Astrocyte (in vitro differentiated cells and primary cell): ENCODE data around the gene AGTR1. TPM values are rescaled to one million over a fixed set of nuclear protein-coding genes. Genes with fewer than 3 reads are reported as not detected.

Experiments
- DNase-seq: peaks from one replicate; pipeline ENCODE4 v3.0.0-alpha.2; 2010; ENCODE audit warnings: low read depth
- FAIRE-seq: peaks from 2 replicates; lab custom pipeline; 2011; peaks lifted over from hg19 to GRCh38; lab: Jason Lieb, UNC
- H2AFZ ChIP-seq: 2 replicates; pipeline ENCODE4 v1.6.0; 2012; ENCODE audit warnings: low read depth, low read length, inconsistent platforms
- H3K27ac ChIP-seq: 2 replicates; pipeline ENCODE4 v1.5.1; 2011; ENCODE audit warnings: low read depth, low read length, inconsistent platforms
- H3K27me3 ChIP-seq: 2 replicates; pipeline ENCODE4 v1.6.0; 2011; ENCODE audit warnings: low read length, inconsistent platforms; ENCODE audit not compliant: insufficient read depth
- H3K36me3 ChIP-seq: 2 replicates; pipeline ENCODE4 v1.5.1; 2011; ENCODE audit warnings: low read length, inconsistent platforms; ENCODE audit not compliant: insufficient read depth
- H3K4me1 ChIP-seq: 2 replicates; pipeline ENCODE4 v1.5.1; 2011; ENCODE audit warnings: low read length, inconsistent platforms; ENCODE audit not compliant: insufficient read depth
- H3K4me2 ChIP-seq: 2 replicates; pipeline ENCODE4 v1.6.0; 2012; ENCODE audit warnings: low read length, inconsistent platforms
- H3K4me3 ChIP-seq: 2 replicates; pipeline ENCODE4 v1.5.1; 2011; ENCODE audit warnings: low read depth, mild to moderate bottlenecking, low read length, inconsistent platforms; ENCODE audit not compliant: insufficient read depth
- H3K79me2 ChIP-seq: 2 replicates; pipeline ENCODE4 v1.6.0; 2012; ENCODE audit warnings: mild to moderate bottlenecking, low read length, inconsistent platforms; ENCODE audit not compliant: insufficient read depth
- H3K9ac ChIP-seq: 2 replicates; pipeline ENCODE4 v1.6.0; 2012; ENCODE audit warnings: mild to moderate bottlenecking, low read length, inconsistent platforms
- H3K9me3 ChIP-seq: 2 replicates; pipeline ENCODE4 v1.5.1; 2012; ENCODE audit warnings: low read depth, mild to moderate bottlenecking, low read length, inconsistent platforms; ENCODE audit not compliant: insufficient read depth
- H4K20me1 ChIP-seq: 2 replicates; pipeline ENCODE4 v1.6.0; 2012; ENCODE audit warnings: low read length, inconsistent platforms; ENCODE audit not compliant: insufficient read depth
- H3K27ac Mint-ChIP-seq: one replicate; pipeline ENCODE4 v1.8.0; 2021; ENCODE audit warnings: mild to moderate bottlenecking, mixed read lengths; ENCODE audit not compliant: unreplicated experiment
- H3K27me3 Mint-ChIP-seq: one replicate; pipeline ENCODE4 v1.8.0; 2021; ENCODE audit warnings: low read depth, mixed read lengths; ENCODE audit not compliant: unreplicated experiment
- H3K36me3 Mint-ChIP-seq: one replicate; pipeline ENCODE4 v1.8.0; 2021; ENCODE audit warnings: low read depth, mixed read lengths; ENCODE audit not compliant: unreplicated experiment
- H3K4me1 Mint-ChIP-seq: one replicate; pipeline ENCODE4 v1.8.0; 2021; ENCODE audit warnings: low read depth, mixed read lengths; ENCODE audit not compliant: unreplicated experiment
- H3K4me3 Mint-ChIP-seq: one replicate; pipeline ENCODE4 v1.8.0; 2021; ENCODE audit warnings: mild to moderate bottlenecking, moderate library complexity, mixed read lengths; ENCODE audit not compliant: unreplicated experiment
- H3K9me3 Mint-ChIP-seq: one replicate; pipeline ENCODE4 v1.8.0; 2021; ENCODE audit warnings: mild to moderate bottlenecking, mixed read lengths; ENCODE audit not compliant: unreplicated experiment
- CTCF ChIP-seq: IDR thresholded peaks from 2 replicates; pipeline ENCODE4 v1.5.1; 2011; ENCODE audit warnings: low read depth, mild to moderate bottlenecking, inconsistent platforms, low read length, moderate library complexity; ENCODE audit not compliant: insufficient read depth
- EZH2 ChIP-seq: IDR thresholded peaks from 2 replicates; pipeline ENCODE4 v1.6.1; 2012; ENCODE audit warnings: mild to moderate bottlenecking, low read length, inconsistent platforms; ENCODE audit not compliant: insufficient read depth
- total RNA-seq: library from RNA; stranded (reverse); gene quantifications from 2 replicates; pipeline ENCODE4 v1.2.1, GENCODE V29; 2021

Gene AGTR1
- total RNA-seq, 1 donor from 2014 or later: 0.61 TPM

- no peak overlapping the region for H3K4me3 ChIP-seq
- peaks cover 3% of the 10 kb centered on the region for H3K4me1 Mint-ChIP-seq
- H3K27me3 Mint-ChIP-seq: no peaks in the 10 kb centered on the region
- no peaks in the 10 kb centered on the region for H3K79me2 ChIP-seq
- no peaks in the 10 kb centered on the region for H3K27me3 ChIP-seq
- H3K4me1 ChIP-seq: no peaks in the 10 kb centered on the region
- peak; percentile 58 for DNase-seq
- no peak overlapping the region for H3K9ac ChIP-seq
- H3K27ac Mint-ChIP-seq: no peak overlapping the region
- H2AFZ ChIP-seq: no peak overlapping the region
- H4K20me1 ChIP-seq: no peaks in the 10 kb centered on the region
- no peaks in the 10 kb centered on the region for H3K36me3 Mint-ChIP-seq
- no peak overlapping the region for H3K27ac ChIP-seq
- H3K36me3 ChIP-seq: no peaks in the 10 kb centered on the region
- H3K4me3 Mint-ChIP-seq: no peak overlapping the region
- no peak for FAIRE-seq
- no peak overlapping the region for H3K4me2 ChIP-seq
- no peaks in the 10 kb centered on the region for H3K9me3 ChIP-seq
- H3K9me3 Mint-ChIP-seq: no peaks in the 10 kb centered on the region
- TF ChIP-seq EZH2: no peak
- no peak for TF ChIP-seq CTCF
Measured at GRCh38 chr3:148790851-148791735, 93.4 kb downstream of the AGTR1 start.

GRCh38 chr3:148791920-148792319, 94.2 kb downstream of the AGTR1 start:
- Mint-ChIP-seq H3K27ac (no peak overlapping the region), H3K27me3 (no peaks in the 10 kb centered on the region), H3K36me3 (no peaks in the 10 kb centered on the region), H3K9me3 (no peaks in the 10 kb centered on the region), H3K4me3 (no peak overlapping the region), H3K4me1 (peaks cover 3% of the 10 kb centered on the region)
- Histone ChIP-seq H3K9me3 (no peaks in the 10 kb centered on the region), H2AFZ (no peak overlapping the region), H4K20me1 (no peaks in the 10 kb centered on the region), H3K4me2 (no peak overlapping the region), H3K27ac (no peak overlapping the region), H3K4me3 (no peak overlapping the region), H3K79me2 (no peaks in the 10 kb centered on the region), H3K27me3 (no peaks in the 10 kb centered on the region), H3K4me1 (no peaks in the 10 kb centered on the region), H3K36me3 (no peaks in the 10 kb centered on the region), H3K9ac (no peak overlapping the region)
- no peak for FAIRE-seq
- TF ChIP-seq EZH2: no peak
- TF ChIP-seq CTCF: no peak
- DNase-seq: no peak

- peaks cover 3% of the 10 kb centered on the region for H3K4me1 Mint-ChIP-seq
- no peak for FAIRE-seq
Measured at GRCh38 chr3:148792516-148792915, 94.8 kb downstream of the AGTR1 start.

More at GRCh38 chr3:148792516-148792915, 94.8 kb downstream of the AGTR1 start:
- TF ChIP-seq CTCF (no peak), EZH2 (no peak)
- Histone ChIP-seq H3K4me1 (no peaks in the 10 kb centered on the region), H4K20me1 (no peaks in the 10 kb centered on the region), H3K27me3 (no peaks in the 10 kb centered on the region), H3K9me3 (no peaks in the 10 kb centered on the region), H2AFZ (no peak overlapping the region), H3K4me2 (no peak overlapping the region), H3K9ac (no peak overlapping the region), H3K27ac (no peak overlapping the region), H3K79me2 (no peaks in the 10 kb centered on the region), H3K36me3 (no peaks in the 10 kb centered on the region), H3K4me3 (no peak overlapping the region)
- no peaks in the 10 kb centered on the region for H3K9me3 Mint-ChIP-seq
- no peaks in the 10 kb centered on the region for H3K36me3 Mint-ChIP-seq
- no peak overlapping the region for H3K4me3 Mint-ChIP-seq
- no peak for DNase-seq
- no peaks in the 10 kb centered on the region for H3K27me3 Mint-ChIP-seq
- no peak overlapping the region for H3K27ac Mint-ChIP-seq
